ENCODE results near the gene NPTX1. TPM values are rescaled to one million over a fixed set of nuclear protein-coding genes. Genes with fewer than 3 reads are reported as not detected.

Gene NPTX1
- polyA plus RNA-seq, 4 donors = 0.44 to 1.3 (median 0.89) TPM

DNA sequence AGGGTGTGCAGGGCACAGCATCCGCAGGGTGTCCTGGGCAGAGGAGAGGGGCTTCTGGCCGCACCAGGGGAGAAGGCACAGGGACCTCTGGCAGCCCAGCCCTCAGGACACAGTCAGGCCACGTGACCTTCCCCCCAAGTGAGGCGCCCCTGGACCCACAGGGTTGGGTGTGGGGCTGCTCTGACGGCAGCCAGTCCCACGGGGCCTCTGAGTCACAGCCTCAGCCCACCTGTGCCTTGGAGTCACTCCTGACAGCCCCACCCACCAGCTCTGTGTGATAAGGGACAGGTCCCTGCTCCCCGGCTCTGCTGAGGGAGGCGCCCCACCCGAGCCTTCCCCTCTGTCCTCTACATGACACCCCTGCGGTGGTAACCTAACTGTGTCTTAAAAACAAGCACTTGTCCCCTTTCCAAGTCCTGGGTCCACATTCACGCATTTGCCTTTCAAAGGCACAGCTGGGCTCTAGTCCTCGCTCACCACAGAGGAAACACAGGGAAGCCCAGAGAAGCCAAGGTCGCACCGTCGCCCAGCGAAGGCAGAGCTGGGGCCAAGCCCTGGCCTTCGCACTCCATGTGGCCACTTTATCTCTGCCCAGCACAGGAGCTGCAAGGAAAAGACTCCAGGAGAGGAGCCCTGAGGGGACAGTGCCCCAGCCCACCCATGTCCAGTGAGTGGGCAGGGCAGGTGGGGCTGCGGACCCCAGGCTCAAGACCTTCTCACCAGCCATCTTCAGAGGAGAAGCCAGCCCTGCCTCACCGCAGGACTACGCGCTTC is 5.1 kb upstream of the NPTX1 start:
- DNase-seq (ENCODE audit: low read depth in 4 of 4, low spot score in 3 of 4) = no peak

GRCh38 chr17:80480248-80480647 is 3.8 kb upstream of the NPTX1 start:
- DNase-seq (ENCODE audit: low read depth in 4 of 4, low spot score in 3 of 4) = no peak

- no peak for DNase-seq (ENCODE audit: low read depth in 4 of 4, low spot score in 3 of 4)
Measured at GRCh38 chr17:80479246-80479566, 2.8 kb upstream of the NPTX1 start.

DNA sequence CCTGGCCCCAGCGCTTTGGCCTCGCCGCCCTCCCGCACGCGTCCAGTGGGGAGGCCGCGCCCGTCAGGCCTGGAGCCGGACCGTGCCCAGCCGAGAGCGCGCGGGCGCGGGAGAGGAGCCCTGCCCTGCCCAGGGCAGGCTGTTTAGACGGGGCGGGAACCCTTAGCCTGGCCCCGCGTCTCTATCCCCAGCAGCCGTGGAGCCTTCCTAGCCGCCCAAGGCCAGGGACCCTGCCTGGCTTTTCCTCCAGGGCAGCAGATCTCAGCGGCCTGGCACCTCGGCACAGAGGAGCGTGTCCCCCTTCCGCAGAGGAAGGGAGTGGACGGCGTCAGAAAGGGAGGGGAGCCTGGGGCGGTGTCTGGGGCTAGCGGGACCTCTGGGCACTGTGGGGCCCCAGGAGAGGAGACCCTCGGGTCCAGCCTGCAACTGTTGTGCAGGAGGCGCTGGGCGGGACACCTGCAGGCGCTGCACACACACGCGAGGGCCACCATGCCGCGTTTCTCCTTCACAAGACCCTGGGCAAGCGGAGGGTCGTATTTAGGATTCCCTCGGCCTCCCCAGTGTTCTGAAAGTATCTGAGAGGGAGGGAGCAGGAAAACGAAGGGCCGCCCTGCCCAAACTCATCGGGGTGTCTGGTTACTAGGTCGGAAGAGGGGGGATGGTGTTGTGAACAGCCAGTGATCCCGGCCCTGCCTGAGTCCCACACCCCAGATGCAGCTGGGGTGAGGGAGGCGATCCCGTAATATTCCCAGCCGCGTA is 2.3 kb upstream of the NPTX1 start:
- DNase-seq (ENCODE audit: low read depth in 4 of 4, low spot score in 3 of 4) = no peak

DNA sequence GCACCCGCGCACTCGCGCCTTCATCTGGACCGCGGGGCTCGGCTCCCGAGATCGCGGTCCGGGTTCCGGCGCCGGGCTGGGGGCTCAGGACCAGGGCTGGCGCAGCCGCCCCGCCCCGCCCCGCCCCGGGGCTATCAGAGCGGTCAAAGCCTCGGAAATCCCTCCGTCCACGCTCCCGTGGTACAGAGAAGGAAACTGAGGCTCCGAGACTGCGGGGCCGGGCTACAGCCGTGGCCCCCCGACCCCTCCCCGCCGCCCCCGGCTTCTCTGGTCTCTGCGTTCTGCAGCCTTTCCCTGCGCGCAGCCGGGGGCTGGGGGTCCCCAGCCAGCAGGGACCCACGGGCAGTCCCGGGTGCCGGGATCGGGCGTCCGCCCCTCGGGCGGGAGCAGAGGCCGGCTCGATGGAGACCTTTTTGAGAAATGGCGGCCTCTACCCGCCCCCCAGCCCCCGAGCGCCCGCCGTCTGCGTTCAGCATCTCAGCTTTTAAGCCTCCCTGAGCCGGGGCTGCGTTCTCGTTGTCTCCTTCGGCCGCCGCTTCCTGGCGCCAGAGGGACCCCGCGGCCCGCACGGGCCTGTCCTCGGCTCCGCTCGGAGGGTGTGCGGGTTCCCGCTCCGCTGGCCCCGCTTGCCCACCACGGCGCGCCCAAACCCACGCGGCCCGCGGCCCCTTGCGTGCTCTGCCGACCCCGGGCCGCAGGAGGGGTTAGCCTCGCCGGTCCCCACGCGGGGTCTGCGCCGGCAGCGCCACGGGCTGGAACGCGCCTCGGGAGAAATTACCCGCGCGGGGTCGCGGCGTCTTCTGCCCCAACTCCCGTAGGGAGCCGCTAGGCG is 1.5 kb upstream of the NPTX1 start:
- no peak for DNase-seq (ENCODE audit: low read depth in 4 of 4, low spot score in 3 of 4)

- DNase-seq (ENCODE audit: low read depth in 4 of 4, low spot score in 3 of 4) = no peak
Measured at GRCh38 chr17:80476877-80477646, 655 bp upstream of the NPTX1 start.

GRCh38 chr17:80474961-80475909 is 1.2 kb downstream of the NPTX1 start:
- DNase-seq (ENCODE audit: low read depth in 4 of 4, low spot score in 3 of 4) = no peak

- DNase-seq (ENCODE audit: low read depth in 4 of 4, low spot score in 3 of 4) = no peak
Measured at GRCh38 chr17:80474231-80474960, 2.0 kb downstream of the NPTX1 start.

- DNase-seq (ENCODE audit: low read depth in 4 of 4, low spot score in 3 of 4) = no peak
Measured at GRCh38 chr17:80473701-80474100, 2.7 kb downstream of the NPTX1 start.

GRCh38 chr17:80472996-80473395 is 3.4 kb downstream of the NPTX1 start:
- no peak for DNase-seq (ENCODE audit: low read depth in 4 of 4, low spot score in 3 of 4)

DNA sequence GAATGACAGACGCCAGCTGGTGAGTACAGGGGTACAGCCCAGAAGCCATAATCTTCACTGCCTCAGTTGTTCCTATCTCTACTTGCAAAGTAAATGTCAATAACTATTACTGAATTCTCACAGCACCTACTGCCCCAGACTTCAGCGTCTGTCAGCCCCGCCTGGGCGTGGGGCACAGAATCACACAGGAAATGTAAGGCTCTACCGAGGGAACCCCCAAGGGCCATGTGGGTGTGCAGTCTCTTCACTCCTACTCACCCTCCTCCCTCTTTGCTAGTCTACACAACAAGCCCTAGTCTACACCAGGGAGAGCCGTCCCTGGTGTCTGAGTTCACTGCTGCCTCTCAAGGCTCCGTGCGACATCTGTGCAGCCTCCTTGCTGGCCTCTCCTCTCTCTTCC is 4.5 kb downstream of the NPTX1 start:
- no peak for DNase-seq (ENCODE audit: low read depth in 4 of 4, low spot score in 3 of 4)

DNA sequence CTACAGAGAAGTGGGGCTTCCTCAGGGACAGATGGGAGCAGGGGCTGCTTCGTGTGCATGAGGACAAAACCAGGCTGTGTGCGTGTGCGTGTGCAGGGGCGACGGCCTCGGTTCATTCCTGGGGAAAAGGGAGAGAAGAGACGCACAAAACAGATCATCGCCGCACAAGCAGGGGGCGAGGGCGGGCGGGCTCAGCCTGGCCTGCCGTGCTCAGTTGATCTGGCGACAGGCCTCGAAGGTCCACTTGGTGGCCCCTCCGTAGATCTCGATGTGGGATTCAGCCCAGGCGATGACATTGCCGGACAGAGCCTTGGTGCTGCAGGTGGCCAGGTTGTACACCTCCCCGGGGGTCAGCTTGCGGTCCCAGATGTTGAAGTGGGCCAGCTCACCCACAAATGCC is 5.8 kb downstream of the NPTX1 start:
- no peak for DNase-seq (ENCODE audit: low read depth in 4 of 4, low spot score in 3 of 4)

DNA sequence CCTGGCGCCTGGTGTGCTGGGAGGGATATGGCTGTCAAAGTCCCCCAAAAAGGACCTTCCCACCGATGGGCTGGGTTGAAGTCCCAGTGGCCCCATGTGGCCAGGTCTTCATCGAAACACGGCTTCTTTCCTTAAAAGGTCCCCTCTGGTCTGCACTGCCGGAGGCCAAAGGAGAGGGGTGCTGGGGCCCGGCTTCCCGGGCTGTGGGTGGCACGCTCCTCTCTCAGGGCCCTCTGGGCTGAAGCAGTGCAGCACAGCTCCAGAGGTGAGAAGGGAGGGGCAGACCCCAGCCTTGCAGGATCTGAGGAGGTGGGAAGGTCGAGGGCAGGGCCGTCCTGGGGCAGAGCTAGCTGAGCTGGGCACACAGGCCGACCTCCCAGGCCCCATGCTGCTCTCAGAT is 6.7 kb downstream of the NPTX1 start:
- no peak for DNase-seq (ENCODE audit: low read depth in 4 of 4, low spot score in 3 of 4)

GRCh38 chr17:80468781-80469493 is 7.5 kb downstream of the NPTX1 start:
- no peak for DNase-seq (ENCODE audit: low read depth in 4 of 4, low spot score in 3 of 4)

GRCh38 chr17:80468242-80468641 is 8.2 kb downstream of the NPTX1 start:
- DNase-seq (ENCODE audit: low read depth in 4 of 4, low spot score in 3 of 4) = no peak

- DNase-seq (ENCODE audit: low read depth in 4 of 4, low spot score in 3 of 4) = no peak
Measured at GRCh38 chr17:80466188-80466705, 10.2 kb downstream of the NPTX1 start.

DNA sequence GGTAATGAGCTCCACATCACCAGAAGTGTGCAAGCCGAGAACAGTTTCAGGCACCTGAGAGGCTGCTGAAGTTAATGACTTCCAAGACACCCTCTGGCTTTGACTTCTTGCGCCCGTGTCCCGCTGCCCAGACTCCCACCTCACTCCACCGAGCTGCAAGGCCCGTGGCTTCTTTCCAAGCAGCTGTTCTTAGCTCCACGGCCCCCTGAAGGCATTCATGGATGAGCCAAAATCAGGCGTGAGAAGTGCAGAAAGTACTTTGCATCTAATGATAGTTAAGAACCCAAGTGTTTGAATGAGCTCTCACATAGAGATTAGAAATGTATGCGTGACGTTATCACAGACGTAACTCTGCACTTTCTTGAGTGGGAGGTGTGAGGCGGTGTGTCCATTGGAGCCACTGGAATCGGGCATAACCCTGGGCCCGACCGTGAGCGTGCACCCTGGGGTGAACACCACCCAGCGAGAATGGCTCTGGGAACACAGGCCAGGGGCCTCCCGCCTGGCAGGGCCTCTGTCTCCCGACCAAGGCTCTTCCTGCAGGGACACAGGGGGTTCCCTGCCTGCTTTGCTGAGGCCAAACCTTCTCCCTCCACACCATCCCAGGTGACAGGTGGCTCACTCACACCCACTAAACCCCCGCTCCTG is 11.0 kb downstream of the NPTX1 start:
- no peak for DNase-seq (ENCODE audit: low read depth in 4 of 4, low spot score in 3 of 4)

DNA sequence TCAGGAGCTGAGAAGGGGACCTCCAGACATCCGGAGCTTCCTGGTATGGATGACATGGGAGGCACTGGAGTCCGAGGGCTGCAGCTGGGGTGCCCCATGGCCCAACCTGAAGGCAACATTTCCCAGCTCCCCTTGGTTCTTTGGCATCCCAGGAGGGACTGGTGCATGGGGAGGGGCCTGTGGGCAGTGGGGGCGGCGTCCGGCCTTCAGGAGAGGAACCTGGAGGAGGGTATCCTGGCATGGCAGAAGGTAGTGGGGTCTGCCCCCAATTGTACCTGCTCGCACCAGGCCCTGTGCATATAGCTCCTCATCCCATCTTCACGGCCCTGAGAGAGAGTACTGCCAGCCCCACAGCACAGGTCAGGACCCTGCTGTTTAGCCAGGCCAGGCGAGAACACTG is 11.9 kb downstream of the NPTX1 start:
- no peak for DNase-seq (ENCODE audit: low read depth in 4 of 4, low spot score in 3 of 4)
